Activated CD4-positive, alpha-beta memory T cell treated with anti-CD3 and anti-CD28 coated beads for 36 hours (primary cell): ENCODE measurements around the gene CDC26. TPM values are rescaled to one million over a fixed set of nuclear protein-coding genes. Genes with fewer than 3 reads are reported as not detected.
"Not testable (repeated sequence)": the region's sequence is repeated elsewhere in the genome, so short reads cannot be mapped to it uniquely, and the experiment has no call there.

Source experiments
- CTCF ChIA-PET: fragments of 350-600 bp; sonication (Branson Sonifier 250); formaldehyde crosslinking; loops from one replicate; lab custom pipeline; 2021; ENCODE audit warnings: antibody characterized with exemption, inconsistent platforms; lab: Charles Lee
- POLR2A ChIA-PET: fragments of 350-600 bp; sonication (Branson Sonifier 250); formaldehyde crosslinking; loops from one replicate; lab custom pipeline; 2021; ENCODE audit warnings: antibody characterized with exemption; lab: Charles Lee
- DNase-seq: peaks from one replicate; pipeline ENCODE4 v3.0.0-alpha.2; 2020
- H3K27ac Mint-ChIP-seq: one replicate; pipeline ENCODE4 v1.8.0; 2021; ENCODE audit warnings: mixed read lengths
- H3K27me3 Mint-ChIP-seq: one replicate; pipeline ENCODE4 v1.8.0; 2021; ENCODE audit warnings: mixed read lengths
- H3K36me3 Mint-ChIP-seq: one replicate; pipeline ENCODE4 v1.8.0; 2021; ENCODE audit warnings: mixed read lengths
- H3K4me1 Mint-ChIP-seq: one replicate; pipeline ENCODE4 v1.8.0; 2021; ENCODE audit warnings: low read depth, mixed read lengths
- H3K4me3 Mint-ChIP-seq: one replicate; pipeline ENCODE4 v1.8.0; 2021; ENCODE audit warnings: mild to moderate bottlenecking, mixed read lengths
- H3K9me3 Mint-ChIP-seq: one replicate; pipeline ENCODE4 v1.8.0; 2021; ENCODE audit warnings: mixed read lengths
- intact Hi-C: fragments of 100-400 bp; cut with micrococcal nuclease; formaldehyde crosslinking; loops from one replicate; pipeline ENCODE4 v1.15.1; 2023
- total RNA-seq, 2 experiments: library from RNA; stranded (reverse); gene quantifications; one replicate each; pipeline ENCODE4 v1.2.3, GENCODE V29; 2021

The CDC26 gene
- total RNA-seq, 2 experiments from 2014 or later = 49.8 to 50.9 TPM

DNA sequence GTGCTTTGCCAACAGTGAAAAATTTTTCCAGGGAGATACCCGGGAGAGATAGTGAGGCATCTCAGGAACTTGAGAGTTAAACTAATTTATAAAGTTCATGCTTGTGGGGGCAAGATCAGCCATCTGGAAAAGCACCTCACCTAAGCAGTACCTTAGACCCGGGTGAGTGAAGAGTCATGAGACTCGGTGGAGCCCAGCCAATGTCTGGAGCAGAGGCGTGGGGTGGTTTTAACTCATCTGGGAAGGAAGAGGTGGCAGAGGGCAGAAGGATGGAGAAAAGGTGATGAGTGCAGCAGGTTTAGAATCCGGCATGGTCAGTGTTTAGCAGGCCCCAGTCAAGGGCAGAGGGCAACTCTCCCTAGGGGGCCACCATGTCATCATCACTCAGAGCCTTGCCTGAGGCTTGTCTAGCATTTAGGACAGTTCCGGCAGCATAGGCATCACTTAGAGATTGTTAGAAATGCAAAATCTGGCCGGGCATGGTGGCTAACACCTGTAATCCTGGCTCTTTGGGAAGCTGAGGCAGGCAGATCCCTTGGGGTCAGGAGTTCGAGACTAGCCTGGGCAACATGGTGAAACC lies 32.1 kb upstream of the CDC26 start:
- Mint-ChIP-seq H3K27ac (no peak overlapping the region), H3K4me3 (no peak overlapping the region), H3K36me3 (no peaks in the 10 kb centered on the region), H3K4me1 (no peaks in the 10 kb centered on the region), H3K9me3 (no peaks in the 10 kb centered on the region), H3K27me3 (peaks cover 3% of the 10 kb centered on the region)
- ChIA-PET POLR2A (no interaction called here), CTCF (no interaction called here)
- DNase-seq = no peak
- intact Hi-C loops = loop anchor here (10.0 kb wide), 1 partner anchor 347 kb away; no protein-coding TSS in a partner anchor

GRCh38 chr9:113306566-113306965 lies 31.2 kb upstream of the CDC26 start:
- H3K9me3 Mint-ChIP-seq = no peaks in the 10 kb centered on the region
- intact Hi-C loops = loop anchor here (10.0 kb wide), 1 partner anchor 348 kb away; no protein-coding TSS in a partner anchor
- H3K4me1 Mint-ChIP-seq = no peaks in the 10 kb centered on the region
- no peaks in the 10 kb centered on the region for H3K36me3 Mint-ChIP-seq
- H3K4me3 Mint-ChIP-seq = no peak overlapping the region
- peaks cover 3% of the 10 kb centered on the region for H3K27me3 Mint-ChIP-seq
- CTCF ChIA-PET = no interaction called here
- H3K27ac Mint-ChIP-seq = no peak overlapping the region
- POLR2A ChIA-PET = no interaction called here
- DNase-seq = no peak

DNA sequence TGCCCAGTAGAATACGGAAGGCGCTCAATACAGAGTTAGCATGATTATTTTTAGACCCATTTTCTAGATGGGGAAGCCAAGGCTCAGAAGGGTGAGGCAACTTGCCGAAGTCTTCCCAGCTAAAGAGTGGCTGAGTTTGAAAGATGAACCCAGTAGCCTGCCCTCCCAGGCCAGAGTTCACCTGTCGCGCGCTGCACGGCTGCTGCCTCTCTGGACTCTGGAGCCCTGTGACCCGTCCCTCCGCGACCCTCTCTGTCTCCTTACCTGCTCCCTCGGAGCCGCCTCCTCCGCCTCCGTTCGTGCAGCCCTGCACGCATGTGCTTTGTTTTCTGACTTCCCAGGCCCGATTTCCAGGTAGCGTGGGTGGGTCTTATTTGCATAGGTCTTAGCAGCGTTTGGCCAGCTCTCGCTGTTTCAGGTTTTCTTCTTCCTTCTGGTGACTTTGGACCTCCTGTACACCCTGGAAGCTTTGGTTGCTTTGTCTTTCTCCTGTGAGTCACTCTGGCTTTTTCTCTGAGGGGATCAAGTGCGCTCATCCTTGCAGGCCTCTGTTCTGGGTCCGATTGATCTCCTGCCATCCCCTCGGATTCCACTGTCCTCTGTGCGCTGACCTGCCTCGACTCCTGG lies 27.5 kb upstream of the CDC26 start, which contains the start of gene RNF183:
TSS of gene RNF183 (minus strand) at position 585 of the 627 bp plus-strand sequence. CDS start 5,192 bp downstream, outside the sequence.
- Mint-ChIP-seq H3K9me3 (no peaks in the 10 kb centered on the region), H3K27me3 (peaks cover 3% of the 10 kb centered on the region), H3K36me3 (no peaks in the 10 kb centered on the region), H3K4me3 (no peak within 1 kb of the TSS), H3K4me1 (no peaks in the 10 kb centered on the region), H3K27ac (no peak within 1 kb of the TSS)
- POLR2A ChIA-PET = no interaction called here
- CTCF ChIA-PET = no interaction called here
- no peak for DNase-seq
- intact Hi-C loops = loop anchor here (10.0 kb wide), 1 partner anchor 352 kb away; no protein-coding TSS in a partner anchor

DNA sequence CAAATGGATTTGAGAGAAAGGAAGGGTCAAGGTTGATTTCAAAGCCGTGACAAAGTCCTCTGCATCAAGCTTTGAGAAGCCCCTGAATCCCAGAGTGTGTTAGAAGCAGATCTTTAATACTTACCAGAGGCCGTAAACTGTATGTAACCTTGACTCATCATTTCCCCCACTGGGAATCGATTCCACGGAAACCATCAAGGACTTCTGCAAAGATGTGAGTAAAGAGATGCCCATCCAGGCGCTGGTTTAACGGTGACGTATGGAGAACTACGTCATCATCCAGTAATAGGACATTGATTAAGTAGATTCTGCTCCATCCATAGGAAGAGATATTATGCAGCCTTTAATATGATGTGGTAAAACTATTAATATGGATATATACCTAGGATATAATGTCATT lies 26.2 kb upstream of the CDC26 start:
- intact Hi-C loops = loop anchor here (10.0 kb wide), 1 partner anchor 353 kb away; no protein-coding TSS in a partner anchor
- POLR2A ChIA-PET = no interaction called here
- H3K4me1 Mint-ChIP-seq = no peaks in the 10 kb centered on the region

GRCh38 chr9:113299800-113300292 lies 24.5 kb upstream of the CDC26 start:
- DNase-seq = no peak
- intact Hi-C loops = loop anchor here (10.0 kb wide), 1 partner anchor 355 kb away; no protein-coding TSS in a partner anchor
- H3K4me1 Mint-ChIP-seq = no peaks in the 10 kb centered on the region
- no peaks in the 10 kb centered on the region for H3K9me3 Mint-ChIP-seq
- ChIA-PET POLR2A (no interaction called here), CTCF (no interaction called here)
- H3K27ac Mint-ChIP-seq = no peak overlapping the region
- H3K27me3 Mint-ChIP-seq = no peaks in the 10 kb centered on the region
- H3K4me3 Mint-ChIP-seq = no peak overlapping the region
- no peaks in the 10 kb centered on the region for H3K36me3 Mint-ChIP-seq

More for the DNA sequence above, 26.2 kb upstream of the CDC26 start:
- no peaks in the 10 kb centered on the region for H3K9me3 Mint-ChIP-seq
- CTCF ChIA-PET = no interaction called here
- peaks cover 3% of the 10 kb centered on the region for H3K27me3 Mint-ChIP-seq
- no peak overlapping the region for H3K27ac Mint-ChIP-seq
- no peak for DNase-seq
- no peak overlapping the region for H3K4me3 Mint-ChIP-seq
- no peaks in the 10 kb centered on the region for H3K36me3 Mint-ChIP-seq

- Mint-ChIP-seq H3K4me3 (no peak overlapping the region), H3K9me3 (no peaks in the 10 kb centered on the region), H3K27ac (no peak overlapping the region), H3K27me3 (no peaks in the 10 kb centered on the region), H3K36me3 (no peaks in the 10 kb centered on the region), H3K4me1 (no peaks in the 10 kb centered on the region)
- POLR2A ChIA-PET = no interaction called here
- CTCF ChIA-PET = interaction anchor here (1.4 kb wide), 1 partner anchor 9 kb away, joined by 4 read pairs; no protein-coding TSS in a partner anchor
- DNase-seq = no peak
- intact Hi-C loops = no loop called here
Measured at GRCh38 chr9:113298924-113299770, 23.8 kb upstream of the CDC26 start.

DNA sequence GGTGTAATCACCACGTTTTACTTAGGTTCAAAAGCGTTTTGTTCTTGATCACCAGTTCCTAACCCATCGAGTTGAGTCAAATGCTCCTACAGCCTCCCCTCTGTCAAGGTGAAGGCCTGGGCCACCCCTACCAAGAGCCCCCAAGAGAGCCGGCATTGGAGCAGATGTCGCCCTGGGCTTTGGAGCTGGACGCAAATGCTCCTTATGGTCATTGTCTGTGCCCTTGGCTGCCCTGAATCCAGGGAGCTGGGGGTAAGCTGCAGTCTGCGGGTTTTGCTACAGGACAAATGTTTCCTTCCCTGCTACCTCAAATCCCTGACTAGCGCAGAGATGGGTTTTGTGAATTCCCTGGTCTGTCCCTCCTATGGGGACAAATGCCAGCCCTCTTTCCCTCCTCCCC lies 22.9 kb upstream of the CDC26 start:
- CTCF ChIA-PET = interaction anchor here (1.4 kb wide), 1 partner anchor 10 kb away, joined by 4 read pairs; no protein-coding TSS in a partner anchor
- Mint-ChIP-seq H3K4me3 (no peak overlapping the region), H3K4me1 (no peaks in the 10 kb centered on the region), H3K9me3 (no peaks in the 10 kb centered on the region), H3K36me3 (peaks cover under 1% of the 10 kb centered on the region), H3K27me3 (no peaks in the 10 kb centered on the region), H3K27ac (no peak overlapping the region)
- no peak for DNase-seq
- intact Hi-C loops = no loop called here
- POLR2A ChIA-PET = no interaction called here

DNA sequence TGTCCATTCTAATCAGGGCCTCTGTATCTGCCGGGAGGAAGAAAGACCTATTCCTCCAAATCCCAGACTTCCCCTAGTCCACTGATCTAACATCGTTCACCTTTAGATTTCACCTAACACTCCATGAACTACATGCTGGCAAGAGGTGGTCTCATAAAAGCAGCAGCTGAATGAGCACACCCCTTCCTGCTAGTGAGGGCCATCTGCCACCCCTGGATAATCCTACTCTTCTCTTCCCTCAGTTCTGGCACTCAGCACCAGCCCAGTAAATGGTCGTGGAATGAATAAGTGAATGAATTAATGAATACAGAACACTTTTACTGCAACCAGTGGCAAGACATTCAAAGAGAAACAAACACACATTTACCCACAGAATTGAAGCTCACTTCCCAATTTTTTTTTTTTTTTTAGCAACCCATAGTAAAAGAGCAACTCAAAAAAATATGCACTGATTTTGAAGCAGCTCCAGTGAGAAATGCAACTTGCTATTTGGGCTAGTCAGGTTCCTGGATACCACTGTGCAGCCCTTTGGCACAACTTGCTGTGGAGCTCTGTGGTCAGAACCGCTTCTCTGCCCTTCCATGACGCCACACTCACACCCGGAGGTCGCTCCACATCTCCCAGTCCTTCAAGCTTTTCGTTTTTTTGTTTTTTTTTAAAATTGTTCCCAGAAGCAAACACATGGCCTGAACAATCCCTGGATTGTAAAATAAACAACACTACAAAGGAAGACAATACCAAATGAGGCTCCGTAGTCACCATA lies 21.6 kb upstream of the CDC26 start:
- no peaks in the 10 kb centered on the region for H3K27me3 Mint-ChIP-seq
- intact Hi-C loops = no loop called here
- H3K9me3 Mint-ChIP-seq = no peaks in the 10 kb centered on the region
- no peak for DNase-seq
- POLR2A ChIA-PET = no interaction called here
- CTCF ChIA-PET = interaction anchor here (1.2 kb wide), 1 partner anchor 13 kb away, joined by 4 read pairs; no protein-coding TSS in a partner anchor
- H3K4me1 Mint-ChIP-seq = no peaks in the 10 kb centered on the region
- peaks cover 9% of the 10 kb centered on the region for H3K36me3 Mint-ChIP-seq
- no peak overlapping the region for H3K27ac Mint-ChIP-seq
- H3K4me3 Mint-ChIP-seq = no peak overlapping the region

DNA sequence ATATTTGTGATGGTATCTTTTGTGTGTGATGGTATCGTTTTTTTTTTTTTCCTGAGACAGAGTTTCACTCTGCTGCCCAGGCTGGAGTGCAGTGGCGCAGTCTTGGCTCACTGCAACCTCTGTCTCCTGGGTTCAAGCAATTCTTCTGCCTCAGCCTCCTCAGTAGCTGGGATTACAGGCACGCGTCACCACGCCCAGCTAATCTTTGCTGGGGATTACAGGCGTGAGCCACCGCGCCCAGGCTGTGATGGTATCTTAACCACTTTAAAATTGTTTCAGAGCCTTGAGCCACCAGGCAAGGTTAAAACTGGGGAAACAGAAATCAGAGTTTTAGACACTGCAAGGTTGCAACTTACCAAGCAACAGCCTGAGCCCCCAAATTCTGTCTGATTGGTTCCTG lies 20.9 kb upstream of the CDC26 start:
- DNase-seq, CTCF ChIA-PET, H3K4me1 Mint-ChIP-seq, H3K4me3 Mint-ChIP-seq, H3K27me3 Mint-ChIP-seq, intact Hi-C loops, POLR2A ChIA-PET, H3K9me3 Mint-ChIP-seq, H3K27ac Mint-ChIP-seq: not testable (repeated sequence)
- H3K36me3 Mint-ChIP-seq = peaks cover 15% of the 10 kb centered on the region

DNA sequence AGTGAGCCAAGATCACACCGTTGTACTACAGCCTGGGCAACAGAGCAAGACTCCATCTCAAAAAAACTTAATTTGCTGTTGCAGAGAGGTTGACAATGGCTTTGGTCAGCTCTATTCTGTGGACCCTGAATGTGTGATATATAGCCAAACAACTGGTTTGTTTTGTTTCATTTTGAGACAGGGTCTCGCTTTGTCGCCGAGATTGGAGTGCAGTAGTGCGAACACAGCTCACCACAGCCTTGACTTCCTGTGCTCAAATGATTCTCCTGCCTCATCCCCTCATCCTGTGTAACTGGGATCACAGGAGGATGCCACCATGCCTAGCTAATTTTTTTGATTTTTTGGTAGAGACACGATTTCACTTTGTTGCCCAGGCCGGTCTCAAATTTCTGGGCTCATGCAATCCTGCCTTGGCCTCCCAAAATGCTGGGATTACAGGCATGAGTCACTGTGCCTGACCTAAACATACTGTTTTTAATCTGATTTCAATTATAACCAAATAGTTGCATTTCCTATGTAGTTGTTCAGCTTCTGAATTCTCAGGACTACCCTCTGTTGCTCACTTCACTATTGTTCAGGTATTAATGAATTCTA lies 18.0 kb upstream of the CDC26 start:
- Mint-ChIP-seq H3K27ac (no peak overlapping the region), H3K27me3 (no peaks in the 10 kb centered on the region), H3K4me3 (no peak overlapping the region), H3K36me3 (peaks cover 35% of the 10 kb centered on the region), H3K9me3 (no peaks in the 10 kb centered on the region), H3K4me1 (no peaks in the 10 kb centered on the region)
- no peak for DNase-seq
- POLR2A ChIA-PET = no interaction called here
- CTCF ChIA-PET = interaction anchor here (0.5 kb wide), 1 partner anchor 19 kb away, joined by 3 read pairs; no protein-coding TSS in a partner anchor
- intact Hi-C loops = no loop called here

DNA sequence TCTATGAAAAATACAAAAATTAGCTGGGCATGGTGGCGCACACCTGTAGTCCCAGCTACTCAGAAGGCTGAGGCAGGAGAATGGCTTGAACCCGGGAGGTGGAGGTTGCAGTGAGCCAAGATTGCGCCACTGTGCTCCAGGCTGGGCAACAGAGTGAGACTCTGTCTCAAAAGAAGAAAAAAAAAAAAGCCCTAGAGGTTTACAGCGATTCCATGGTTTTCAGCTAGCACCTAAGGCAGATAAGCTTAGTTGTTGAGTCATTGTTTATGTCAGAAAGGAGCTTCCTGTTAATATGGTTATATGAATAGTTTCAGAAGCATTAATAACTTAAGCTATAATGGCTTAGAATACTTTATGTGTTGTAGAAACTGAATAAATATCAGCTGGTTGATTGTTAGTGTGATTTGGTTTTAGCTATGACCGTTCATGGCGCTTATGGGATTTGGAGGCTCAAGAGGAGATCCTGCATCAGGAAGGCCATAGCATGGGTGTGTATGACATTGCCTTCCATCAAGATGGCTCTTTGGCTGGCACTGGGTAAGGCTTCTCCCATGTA lies 14.8 kb upstream of the CDC26 start:
- ChIA-PET CTCF (interaction anchor here (1.1 to 1.4 kb wide), 2 partner anchors 15 to 17 kb away, joined by 3 to 4 read pairs; partner anchors contain the start of genes CDC26 and PRPF4), POLR2A (no interaction called here)
- H3K27me3 Mint-ChIP-seq = no peaks in the 10 kb centered on the region

More for the DNA sequence above, 14.8 kb upstream of the CDC26 start:
- H3K4me3 Mint-ChIP-seq = no peak overlapping the region
- intact Hi-C loops = no loop called here
- H3K4me1 Mint-ChIP-seq = no peaks in the 10 kb centered on the region
- no peak for DNase-seq
- H3K27ac Mint-ChIP-seq = peak overlapping the region; percentile 4
- H3K36me3 Mint-ChIP-seq = peaks cover 53% of the 10 kb centered on the region
- no peaks in the 10 kb centered on the region for H3K9me3 Mint-ChIP-seq
